OCI-LY1 (cell line): ENCODE data around the gene FOXJ3.

Experiments used
- H2AFZ ChIP-seq: fragments of 200-600 bp; sonication (generic), shearing (Covaris generic); 2 replicates; pipeline ENCODE4 v1.6.0; 2014; ENCODE audit warnings: antibody characterized with exemption, mild to moderate bottlenecking, low read length
- H3F3A ChIP-seq: fragments of 200-600 bp; sonication (generic), shearing (Covaris generic); 2 replicates; pipeline ENCODE4 v1.6.0; 2014; ENCODE audit warnings: mild to moderate bottlenecking, antibody characterized with exemption, low read length, moderate library complexity; ENCODE audit not compliant: insufficient read depth
- H3K27ac ChIP-seq: fragments of 200-600 bp; sonication (generic); 2 replicates; pipeline ENCODE4 v1.5.1; 2014; ENCODE audit warnings: low read length, mixed run types, mild to moderate bottlenecking, low read depth; ENCODE audit not compliant: poor library complexity, severe bottlenecking
- H3K27me3 ChIP-seq: fragments of 200-600 bp; sonication (generic); 2 replicates; pipeline ENCODE4 v1.6.0; 2014; ENCODE audit warnings: antibody characterized with exemption, mild to moderate bottlenecking, low read length, moderate library complexity; ENCODE audit not compliant: insufficient read depth
- H3K36me3 ChIP-seq: fragments of 200-600 bp; sonication (generic); 2 replicates; pipeline ENCODE4 v1.6.1; 2014; ENCODE audit warnings: mild to moderate bottlenecking, antibody characterized with exemption, low read length, moderate library complexity, mixed read lengths; ENCODE audit not compliant: insufficient read depth
- H3K4me1 ChIP-seq: fragments of 200-600 bp; sonication (generic); 2 replicates; pipeline ENCODE4 v1.5.1; 2014; ENCODE audit warnings: mild to moderate bottlenecking, low read length, moderate library complexity; ENCODE audit not compliant: insufficient read depth, severe bottlenecking
- H3K4me2 ChIP-seq: fragments of 200-600 bp; sonication (generic), shearing (Covaris generic); 2 replicates; pipeline ENCODE4 v1.6.1; 2014; ENCODE audit warnings: low read length
- H3K4me3 ChIP-seq: fragments of 200-600 bp; sonication (generic); 2 replicates; pipeline ENCODE4 v1.5.1; 2014; ENCODE audit warnings: low read length, low read depth, mild to moderate bottlenecking, mixed read lengths; ENCODE audit not compliant: poor library complexity, severe bottlenecking
- H3K79me2 ChIP-seq: fragments of 200-600 bp; shearing (Covaris generic); 2 replicates; pipeline ENCODE4 v1.6.1; 2016; ENCODE audit warnings: mixed run types, low read length, mixed read lengths; ENCODE audit not compliant: insufficient read depth
- H3K9ac ChIP-seq: fragments of 200-600 bp; sonication (generic), shearing (Covaris generic); 2 replicates; pipeline ENCODE4 v1.6.1; 2014; ENCODE audit warnings: mild to moderate bottlenecking, low read length, mixed read lengths
- H3K9me2 ChIP-seq: fragments of 200-600 bp; sonication (generic), shearing (Covaris generic); 2 replicates; pipeline ENCODE4 v1.6.1; 2014; ENCODE audit warnings: low read depth, mild to moderate bottlenecking, low read length, mixed read lengths
- H3K9me3 ChIP-seq: fragments of 200-600 bp; shearing (Covaris generic); 2 replicates; pipeline ENCODE4 v1.6.1; 2014; ENCODE audit warnings: low read length, mixed read lengths
- H4K20me1 ChIP-seq: fragments of 200-600 bp; sonication (generic), shearing (Covaris generic); 2 replicates; pipeline ENCODE4 v1.6.0; 2016; ENCODE audit warnings: mild to moderate bottlenecking, low read length; ENCODE audit not compliant: insufficient read depth
- CTCF ChIP-seq: fragments of 200-600 bp; sonication (generic), shearing (Covaris generic); IDR thresholded peaks from 2 replicates; pipeline ENCODE4 v1.5.1; 2017; ENCODE audit warnings: mild to moderate bottlenecking, antibody characterized with exemption, low read length, moderate library complexity, mixed read lengths
- EZH2 ChIP-seq: fragments of 200-600 bp; sonication (generic), shearing (Covaris generic); IDR thresholded peaks from 2 replicates; pipeline ENCODE4 v1.8.0; 2017; ENCODE audit warnings: borderline replicate concordance, mixed run types, mild to moderate bottlenecking, antibody characterized with exemption, low read length, moderate library complexity, mixed read lengths

The FOXJ3 gene

GRCh38 chr1:42319128-42319851 lies 15.7 kb downstream of the FOXJ3 start:
- Histone ChIP-seq H3K79me2 (peaks cover 95% of the 10 kb centered on the region), H3K4me2 (no peak overlapping the region), H3K36me3 (peaks cover 8% of the 10 kb centered on the region), H2AFZ (no peak overlapping the region), H4K20me1 (no peaks in the 10 kb centered on the region), H3K9ac (no peak overlapping the region), H3K9me3 (no peaks in the 10 kb centered on the region), H3K9me2 (no peaks in the 10 kb centered on the region), H3K4me3 (no peak overlapping the region), H3K27ac (no peak overlapping the region), H3K27me3 (no peaks in the 10 kb centered on the region), H3F3A (no peaks in the 10 kb centered on the region), H3K4me1 (peaks cover 16% of the 10 kb centered on the region)
- TF ChIP-seq EZH2 (no peak), CTCF (no peak)

GRCh38 chr1:42318601-42319000 lies 16.4 kb downstream of the FOXJ3 start:
- H3K4me3 ChIP-seq: no peak overlapping the region
- no peak overlapping the region for H3K27ac ChIP-seq
- H3K27me3 ChIP-seq: no peaks in the 10 kb centered on the region
- H3K4me2 ChIP-seq: no peak overlapping the region
- H3K4me1 ChIP-seq: peaks cover 16% of the 10 kb centered on the region
- peaks cover 98% of the 10 kb centered on the region for H3K79me2 ChIP-seq
- no peaks in the 10 kb centered on the region for H4K20me1 ChIP-seq
- peaks cover 8% of the 10 kb centered on the region for H3K36me3 ChIP-seq
- no peak for TF ChIP-seq CTCF
- TF ChIP-seq EZH2: no peak
- no peak overlapping the region for H2AFZ ChIP-seq
- H3F3A ChIP-seq: no peaks in the 10 kb centered on the region
- no peaks in the 10 kb centered on the region for H3K9me2 ChIP-seq
- no peaks in the 10 kb centered on the region for H3K9me3 ChIP-seq
- no peak overlapping the region for H3K9ac ChIP-seq

- Histone ChIP-seq H3K4me3 (no peak overlapping the region), H3K4me2 (no peak overlapping the region), H3F3A (no peaks in the 10 kb centered on the region), H3K9ac (no peak overlapping the region), H3K27me3 (no peaks in the 10 kb centered on the region), H3K4me1 (peaks cover 16% of the 10 kb centered on the region), H3K36me3 (peaks cover 8% of the 10 kb centered on the region; the same call in 1 of the 2 replicates), H3K27ac (no peak overlapping the region), H3K9me3 (no peaks in the 10 kb centered on the region), H2AFZ (no peak overlapping the region), H3K9me2 (no peaks in the 10 kb centered on the region), H4K20me1 (no peaks in the 10 kb centered on the region), H3K79me2 (peaks cover 97% of the 10 kb centered on the region)
- TF ChIP-seq EZH2 (no peak), CTCF (no peak)
Measured at GRCh38 chr1:42317308-42317707, 17.7 kb downstream of the FOXJ3 start.
